Liver (tissue), 9 donors: ENCODE results near the gene TMEM127. TPM values are rescaled to one million over a fixed set of nuclear protein-coding genes. Genes with fewer than 3 reads are reported as not detected.

Experiments
- DNase-seq: peaks from one replicate; pipeline ENCODE4 v3.0.0-alpha.2; 2017; ENCODE audit warnings: low spot score
- H3K27ac ChIP-seq, 2 donors: one replicate each; pipeline ENCODE4 v1.7.0; 2013; ENCODE audit warnings: inconsistent platforms in 2 of 2, low read length in 2 of 2, control low read depth in 1 of 2, low read depth in 1 of 2, mild to moderate bottlenecking in 1 of 2
- H3K27me3 ChIP-seq, 4 donors: one replicate each; pipeline versions ENCODE4 v1.6.1 to v1.7.0; 2013; ENCODE audit warnings: low read length in 3 of 4, inconsistent platforms in 1 of 4, mild to moderate bottlenecking in 1 of 4, moderate library complexity in 1 of 4; ENCODE audit not compliant: control insufficient read depth in 4 of 4, insufficient read depth in 4 of 4
- H3K36me3 ChIP-seq, 4 donors: one replicate each; pipeline versions ENCODE4 v1.6.1 to v1.7.0; 2013; ENCODE audit warnings: low read length in 3 of 4, mild to moderate bottlenecking in 3 of 4, low read depth in 1 of 4, moderate library complexity in 1 of 4; ENCODE audit not compliant: control insufficient read depth in 4 of 4, insufficient read depth in 3 of 4
- H3K4me1 ChIP-seq, 4 donors: one replicate each; pipeline versions ENCODE4 v1.6.1 to v1.7.0; 2013; ENCODE audit warnings: low read length in 3 of 4, mild to moderate bottlenecking in 3 of 4, moderate library complexity in 1 of 4; ENCODE audit not compliant: control insufficient read depth in 4 of 4, insufficient read depth in 4 of 4
- H3K4me3 ChIP-seq, 3 donors: one replicate each; pipeline versions ENCODE4 v1.6.1 to v1.7.0; 2013; ENCODE audit warnings: low read length in 3 of 3, control low read depth in 1 of 3, low read depth in 1 of 3, mild to moderate bottlenecking in 1 of 3
- H3K9ac ChIP-seq, 2 donors: one replicate each; pipeline ENCODE4 v1.7.0; 2013; ENCODE audit warnings: low read length in 2 of 2, mild to moderate bottlenecking in 2 of 2, moderate library complexity in 2 of 2, control low read depth in 1 of 2, low read depth in 1 of 2
- H3K9me3 ChIP-seq, 4 donors: one replicate each; pipeline versions ENCODE4 v1.6.1 to v1.7.0; 2013; ENCODE audit warnings: low read length in 3 of 4; ENCODE audit not compliant: control insufficient read depth in 4 of 4
- ATF3 ChIP-seq: IDR thresholded peaks from 2 replicates; pipeline ENCODE4 v1.6.1; 2016; ENCODE audit warnings: antibody characterized with exemption
- EGR1 ChIP-seq, 2 donors: IDR thresholded peaks; 2 replicates each; pipeline ENCODE4 v1.6.1; 2016 to 2018; ENCODE audit warnings: antibody characterized with exemption in 2 of 2, low read depth in 2 of 2
- FOXA1 ChIP-seq: IDR thresholded peaks from 2 replicates; pipeline ENCODE4 v1.6.1; 2016; ENCODE audit warnings: antibody characterized with exemption
- FOXA2 ChIP-seq: IDR thresholded peaks from 2 replicates; pipeline ENCODE4 v1.6.1; 2016; ENCODE audit warnings: antibody characterized with exemption
- GABPA ChIP-seq, 2 donors: IDR thresholded peaks in 1 of 2; conservative IDR thresholded peaks in 1 of 2; 2 replicates each; pipeline ENCODE4 v1.6.1; 2016; ENCODE audit warnings: antibody characterized with exemption in 2 of 2, mild to moderate bottlenecking in 1 of 2, moderate library complexity in 1 of 2
- HNF4A ChIP-seq, 2 donors: conservative IDR thresholded peaks; 2 replicates each; pipeline ENCODE4 v1.6.1; 2016; ENCODE audit warnings: antibody characterized with exemption in 2 of 2, mild to moderate bottlenecking in 2 of 2
- HNF4G ChIP-seq: IDR thresholded peaks from 2 replicates; pipeline ENCODE4 v1.6.1; 2016; ENCODE audit warnings: antibody characterized with exemption
- JUND ChIP-seq, 2 donors: IDR thresholded peaks; 2 replicates each; pipeline ENCODE4 v1.6.1; 2016; ENCODE audit warnings: antibody characterized with exemption in 2 of 2
- MAX ChIP-seq: IDR thresholded peaks from 2 replicates; pipeline ENCODE4 v1.6.1; 2016; ENCODE audit warnings: antibody characterized with exemption
- NR2F2 ChIP-seq: IDR thresholded peaks from 2 replicates; pipeline ENCODE4 v1.6.1; 2016; ENCODE audit warnings: antibody characterized with exemption
- RAD21 ChIP-seq, 2 donors: IDR thresholded peaks; 2 replicates each; pipeline ENCODE4 v1.6.1; 2016; ENCODE audit warnings: antibody characterized with exemption in 2 of 2, mild to moderate bottlenecking in 2 of 2
- REST ChIP-seq: IDR thresholded peaks from 2 replicates; pipeline ENCODE4 v1.6.1; 2016; ENCODE audit warnings: antibody characterized with exemption, mild to moderate bottlenecking
- RXRA ChIP-seq, 2 donors: IDR thresholded peaks; 2 replicates each; pipeline ENCODE4 v1.6.1; 2017 to 2018; ENCODE audit warnings: antibody characterized with exemption in 2 of 2, mild to moderate bottlenecking in 1 of 2
- SP1 ChIP-seq: IDR thresholded peaks from 2 replicates; pipeline ENCODE4 v1.6.1; 2018; ENCODE audit warnings: antibody characterized with exemption, mild to moderate bottlenecking
- TAF1 ChIP-seq: conservative IDR thresholded peaks from 2 replicates; pipeline ENCODE4 v1.6.1; 2016; ENCODE audit warnings: antibody characterized with exemption, mild to moderate bottlenecking
- YY1 ChIP-seq: IDR thresholded peaks from 2 replicates; pipeline ENCODE4 v1.6.1; 2016; ENCODE audit warnings: antibody characterized with exemption, mild to moderate bottlenecking
- ZBTB33 ChIP-seq: IDR thresholded peaks from 2 replicates; pipeline ENCODE4 v1.6.1; 2016; ENCODE audit warnings: antibody characterized with exemption
- WGBS: extraction: QIAGEN DNeasy Blood & Tissue Kit; methylation state at CpG from one replicate; pipeline ENCODE4 v1.1.7; 2013; 5-methylcytosine and 5-hydroxymethylcytosine counted together
- polyA plus RNA-seq, 2 donors: library from polyadenylated mRNA; stranded (reverse) in 1 of 2; unstranded in 1 of 2; fragments of 200-250 nt in 1 of 2; fragments of >200 nt in 1 of 2; fragmentation: Nextera tagmentation in 1 of 2; extraction: Ambion mirVana in 1 of 2; gene quantifications; one replicate each; pipeline versions ENCODE4 v1.2.1 to v1.2.3, GENCODE V29; 2013 to 2015
- total RNA-seq, 2 donors: library from RNA; depleted of rRNA; stranded (reverse); fragments of >200 nt; gene quantifications; one replicate each; pipeline ENCODE4 v1.2.3, GENCODE V29; 2014
- TF ChIP-seq, protein P1 (sequence below): fragments of 150-350 bp; IDR thresholded peaks from 2 replicates; pipeline ENCODE4 v1.5.1; 2017; ENCODE audit warnings: improper control_type of control experiment, low read depth, low read length; ENCODE audit not compliant: missing input control
- donor health status: healthy.
- donor health status: healthy.
- donor health status: healthy.
- donor health status: healthy.
- donor health status: healthy.

The TMEM127 gene
- total and polyA plus RNA-seq, 4 donors = 11.2 to 27.5 (median 18.4) TPM

GRCh38 chr2:96305091-96305978, 39.5 kb upstream of the TMEM127 start, which contains the start of gene SNRNP200 (continued):
- TF ChIP-seq ZBTB33 = no peak
- no peak for TF ChIP-seq FOXA2
- TF ChIP-seq SP1 = peak; percentile 39
- TF ChIP-seq EGR1 (IDR thresholded peaks at IDR 0.05; ENCODE audit: low read depth in 2 of 2) = peak; percentile 90 to 91
- peak; percentile 18 to 58 for TF ChIP-seq RXRA (IDR thresholded peaks at IDR 0.05)

DNA sequence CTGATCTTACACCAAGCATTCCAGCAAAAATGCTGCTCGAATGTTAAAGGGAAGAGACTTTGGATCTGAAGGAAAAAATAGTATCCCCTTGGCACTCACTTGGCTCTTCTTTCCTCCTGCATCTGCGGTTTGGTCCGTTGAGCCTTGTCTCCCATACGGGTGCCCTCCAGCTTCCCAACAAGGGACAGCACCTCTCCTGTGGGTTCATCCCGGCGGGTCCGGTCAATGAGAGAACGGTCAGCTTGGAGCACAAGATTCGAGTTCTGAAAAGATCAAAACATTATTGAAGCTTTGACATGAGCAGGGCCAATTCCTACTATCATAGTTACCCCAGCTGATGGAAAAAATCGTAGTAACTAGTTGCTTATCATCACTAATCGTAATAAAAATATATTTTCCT, 38.8 kb upstream of the TMEM127 start:
- DNase-seq = no peak
- Histone ChIP-seq H3K9ac (peak overlapping the region; percentile 58 to 91), H3K9me3 (no peaks in the 10 kb centered on the region), H3K4me3 (peak overlapping the region; percentile 81 to 99 (median 92)), H3K36me3 (peaks cover 9 to 34% (median 32%) of the 10 kb centered on the region in 4 donors), H3K27ac (no peak overlapping the region), H3K27me3 (no peaks in the 10 kb centered on the region), H3K4me1 (peaks cover 2 to 21% (median 15%) of the 10 kb centered on the region in 4 donors)
- TF ChIP-seq EGR1 (IDR thresholded peaks at IDR 0.05; ENCODE audit: low read depth in 2 of 2) = no peak
- TF ChIP-seq GABPA (IDR thresholded peaks at IDR 0.05 in 1 of 2, conservative IDR thresholded peaks at IDR 0.05 in 1 of 2) = no peak
- no peak for TF ChIP-seq FOXA1
- no peak for TF ChIP-seq JUND (IDR thresholded peaks at IDR 0.05)
- TF ChIP-seq NR2F2 = no peak
- no peak for TF ChIP-seq ATF3
- no peak for TF ChIP-seq SP1
- no peak for TF ChIP-seq MAX
- TF ChIP-seq FOXA2 = no peak
- no peak for TF ChIP-seq TAF1
- TF ChIP-seq HNF4G = no peak
- no peak for TF ChIP-seq YY1
- no peak for TF ChIP-seq REST
- TF ChIP-seq RXRA (IDR thresholded peaks at IDR 0.05) = no peak
- TF ChIP-seq HNF4A (conservative IDR thresholded peaks at IDR 0.05) = no peak
- TF ChIP-seq, protein P1, sequence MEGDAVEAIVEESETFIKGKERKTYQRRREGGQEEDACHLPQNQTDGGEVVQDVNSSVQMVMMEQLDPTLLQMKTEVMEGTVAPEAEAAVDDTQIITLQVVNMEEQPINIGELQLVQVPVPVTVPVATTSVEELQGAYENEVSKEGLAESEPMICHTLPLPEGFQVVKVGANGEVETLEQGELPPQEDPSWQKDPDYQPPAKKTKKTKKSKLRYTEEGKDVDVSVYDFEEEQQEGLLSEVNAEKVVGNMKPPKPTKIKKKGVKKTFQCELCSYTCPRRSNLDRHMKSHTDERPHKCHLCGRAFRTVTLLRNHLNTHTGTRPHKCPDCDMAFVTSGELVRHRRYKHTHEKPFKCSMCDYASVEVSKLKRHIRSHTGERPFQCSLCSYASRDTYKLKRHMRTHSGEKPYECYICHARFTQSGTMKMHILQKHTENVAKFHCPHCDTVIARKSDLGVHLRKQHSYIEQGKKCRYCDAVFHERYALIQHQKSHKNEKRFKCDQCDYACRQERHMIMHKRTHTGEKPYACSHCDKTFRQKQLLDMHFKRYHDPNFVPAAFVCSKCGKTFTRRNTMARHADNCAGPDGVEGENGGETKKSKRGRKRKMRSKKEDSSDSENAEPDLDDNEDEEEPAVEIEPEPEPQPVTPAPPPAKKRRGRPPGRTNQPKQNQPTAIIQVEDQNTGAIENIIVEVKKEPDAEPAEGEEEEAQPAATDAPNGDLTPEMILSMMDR = no peak
- TF ChIP-seq RAD21 (IDR thresholded peaks at IDR 0.05) = no peak
- TF ChIP-seq ZBTB33 = no peak
- 73% methylated on average over 11 of the region's 11 CpGs for WGBS
